ENCODE results near the gene TRNAU1AP. TPM values are rescaled to one million over a fixed set of nuclear protein-coding genes. Genes with fewer than 3 reads are reported as not detected.
"Not testable (repeated sequence)": the region's sequence is repeated elsewhere in the genome, so short reads cannot be mapped to it uniquely, and the experiment has no call there.

The TRNAU1AP gene
- total RNA-seq, 1 donor from 2014 or later = 42.0 TPM

DNA sequence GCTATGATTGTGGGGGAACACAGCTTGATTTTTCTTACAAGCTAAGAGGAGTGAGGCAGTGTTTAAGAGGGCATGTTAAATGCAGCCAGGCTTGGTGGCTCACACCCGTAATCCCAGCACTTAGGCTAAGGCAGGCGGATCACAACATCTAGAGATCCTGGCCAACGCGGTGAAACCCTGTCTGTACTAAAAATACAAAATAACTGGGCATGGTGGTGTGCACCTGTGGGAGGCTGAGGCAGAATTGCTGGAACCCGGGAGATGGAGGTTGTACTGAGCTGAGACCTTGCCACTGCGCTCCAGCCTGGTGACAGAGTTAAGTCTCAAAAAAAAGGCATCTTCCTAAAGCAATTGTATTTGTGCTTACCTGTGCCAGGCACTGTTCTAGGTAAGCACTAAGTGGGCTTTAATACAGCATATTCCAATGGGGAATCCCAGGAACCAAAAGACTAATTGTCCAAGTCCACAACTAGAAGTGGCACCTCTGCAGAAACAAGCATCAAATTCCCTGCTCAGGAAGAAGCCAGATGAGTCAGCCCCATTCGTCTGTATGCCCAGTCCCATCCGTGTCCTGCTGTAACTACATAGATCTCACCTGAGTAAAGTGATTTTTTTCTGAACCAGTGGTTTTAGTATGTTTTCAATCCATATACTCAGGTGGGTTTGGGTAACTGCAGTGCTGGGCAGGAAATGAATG lies 42.5 kb upstream of the TRNAU1AP start:
- intact Hi-C loops (cut with micrococcal nuclease) = no loop called here
- Mint-ChIP-seq H3K4me3 (peak overlapping the region; percentile 98), H3K27ac (peak overlapping the region; percentile 98), H3K27me3 (no peaks in the 10 kb centered on the region), H3K36me3 (ENCODE audit: low read depth) (peaks cover 90% of the 10 kb centered on the region), H3K9me3 (no peaks in the 10 kb centered on the region), H3K4me1 (peaks cover 48% of the 10 kb centered on the region)
- ATAC-seq (ENCODE audit: low read depth) (no peak), DNase-seq (no peak)
- ChIA-PET POLR2A (interaction anchor here (0.6 to 10.6 kb wide), 16 partner anchors 10 to 680 kb away, joined by 3 to 190 read pairs (median 6); partner anchors contain the start of genes GMEB1, MED18, PPP1R8 and RNU11), CTCF (interaction anchor here (0.6 to 2.5 kb wide), 2 partner anchors 93 to 262 kb away, joined by 3 to 6 read pairs; no protein-coding TSS in a partner anchor)
- TF ChIP-seq, protein P1, sequence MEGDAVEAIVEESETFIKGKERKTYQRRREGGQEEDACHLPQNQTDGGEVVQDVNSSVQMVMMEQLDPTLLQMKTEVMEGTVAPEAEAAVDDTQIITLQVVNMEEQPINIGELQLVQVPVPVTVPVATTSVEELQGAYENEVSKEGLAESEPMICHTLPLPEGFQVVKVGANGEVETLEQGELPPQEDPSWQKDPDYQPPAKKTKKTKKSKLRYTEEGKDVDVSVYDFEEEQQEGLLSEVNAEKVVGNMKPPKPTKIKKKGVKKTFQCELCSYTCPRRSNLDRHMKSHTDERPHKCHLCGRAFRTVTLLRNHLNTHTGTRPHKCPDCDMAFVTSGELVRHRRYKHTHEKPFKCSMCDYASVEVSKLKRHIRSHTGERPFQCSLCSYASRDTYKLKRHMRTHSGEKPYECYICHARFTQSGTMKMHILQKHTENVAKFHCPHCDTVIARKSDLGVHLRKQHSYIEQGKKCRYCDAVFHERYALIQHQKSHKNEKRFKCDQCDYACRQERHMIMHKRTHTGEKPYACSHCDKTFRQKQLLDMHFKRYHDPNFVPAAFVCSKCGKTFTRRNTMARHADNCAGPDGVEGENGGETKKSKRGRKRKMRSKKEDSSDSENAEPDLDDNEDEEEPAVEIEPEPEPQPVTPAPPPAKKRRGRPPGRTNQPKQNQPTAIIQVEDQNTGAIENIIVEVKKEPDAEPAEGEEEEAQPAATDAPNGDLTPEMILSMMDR (IDR thresholded peaks at IDR 0.05) = no peak

DNA sequence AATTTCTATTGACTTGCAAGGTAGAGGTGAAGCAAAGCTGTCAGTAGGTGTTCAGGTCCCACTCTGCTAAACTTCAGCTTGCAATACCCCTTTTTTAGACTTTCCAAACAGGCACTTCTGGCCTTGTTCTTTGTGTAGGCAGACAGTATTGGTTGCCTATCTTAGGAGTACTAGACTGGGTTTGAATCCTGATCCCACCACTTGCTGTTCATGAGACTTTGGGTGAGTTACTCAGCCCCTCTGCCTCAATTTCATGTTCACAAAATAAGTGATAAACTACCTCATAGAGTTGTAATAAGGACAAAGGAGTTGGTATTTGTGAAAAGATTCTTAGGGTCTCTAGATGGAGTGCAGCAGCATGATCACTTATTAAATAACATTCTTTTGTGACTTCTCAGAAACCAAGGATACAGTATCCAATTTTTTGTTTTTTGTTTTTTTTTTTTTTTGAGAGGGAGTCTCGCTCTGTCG lies 41.9 kb upstream of the TRNAU1AP start:
- TF ChIP-seq, protein P1 (IDR thresholded peaks at IDR 0.05) = no peak
- Mint-ChIP-seq H3K36me3 (ENCODE audit: low read depth) (peaks cover 84% of the 10 kb centered on the region), H3K27me3 (no peaks in the 10 kb centered on the region), H3K4me3 (peak overlapping the region; percentile 98), H3K9me3 (no peaks in the 10 kb centered on the region), H3K4me1 (peaks cover 44% of the 10 kb centered on the region), H3K27ac (peak overlapping the region; percentile 98)
- ATAC-seq (ENCODE audit: low read depth) (peak; percentile 8), DNase-seq (no peak)
- intact Hi-C loops (cut with micrococcal nuclease) = no loop called here
- CTCF ChIA-PET = interaction anchor here (2.5 kb wide), 1 partner anchor 92 kb away, joined by 6 read pairs; no protein-coding TSS in a partner anchor
- POLR2A ChIA-PET = interaction anchor here (0.6 to 10.6 kb wide), 22 partner anchors 11 to 1923 kb away, joined by 3 to 190 read pairs (median 4); partner anchors contain the start of genes RNU11, TAF12 and YTHDF2

DNA sequence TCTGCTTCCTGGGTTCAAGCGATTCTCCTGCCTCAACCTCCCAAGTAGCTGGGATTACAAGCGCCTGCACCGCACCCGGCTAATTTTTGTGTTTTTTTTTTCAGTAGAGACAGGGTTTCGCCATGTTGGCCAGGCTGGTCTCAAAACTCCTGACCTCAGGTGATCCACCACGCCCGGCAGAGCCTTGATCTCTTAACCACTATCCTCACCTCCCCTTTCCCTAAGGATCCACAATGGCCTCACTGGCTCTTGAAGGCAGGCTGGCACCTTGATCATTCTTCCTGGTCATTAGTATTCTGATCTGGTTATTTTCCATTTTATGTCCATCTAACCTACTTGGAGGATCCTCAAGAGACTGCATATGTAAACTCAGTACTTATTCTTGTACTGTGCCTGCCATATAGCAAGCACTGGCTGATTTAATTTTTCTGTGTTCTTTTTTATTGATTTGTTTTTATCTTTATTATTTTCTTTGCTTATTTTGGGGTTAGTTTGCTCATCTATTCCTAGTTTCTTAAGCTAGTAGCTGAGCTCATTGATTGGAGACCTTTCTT lies 40.8 kb upstream of the TRNAU1AP start:
- Mint-ChIP-seq H3K27me3 (no peaks in the 10 kb centered on the region), H3K4me1 (peaks cover 45% of the 10 kb centered on the region), H3K4me3 (peak overlapping the region; percentile 98), H3K9me3 (no peaks in the 10 kb centered on the region), H3K36me3 (ENCODE audit: low read depth) (peaks cover 76% of the 10 kb centered on the region), H3K27ac (peak overlapping the region; percentile 82)
- TF ChIP-seq, protein P1 (IDR thresholded peaks at IDR 0.05) = no peak
- ATAC-seq (ENCODE audit: low read depth) (no peak), DNase-seq (no peak)
- intact Hi-C loops (cut with micrococcal nuclease) = no loop called here
- ChIA-PET POLR2A (interaction anchor here (0.7 to 10.6 kb wide), 11 partner anchors 42 to 266 kb away, joined by 3 to 190 read pairs (median 6); partner anchors contain the start of genes MED18, RNU11, TAF12 and YTHDF2), CTCF (interaction anchor here (2.5 kb wide), 1 partner anchor 91 kb away, joined by 6 read pairs; no protein-coding TSS in a partner anchor)

DNA sequence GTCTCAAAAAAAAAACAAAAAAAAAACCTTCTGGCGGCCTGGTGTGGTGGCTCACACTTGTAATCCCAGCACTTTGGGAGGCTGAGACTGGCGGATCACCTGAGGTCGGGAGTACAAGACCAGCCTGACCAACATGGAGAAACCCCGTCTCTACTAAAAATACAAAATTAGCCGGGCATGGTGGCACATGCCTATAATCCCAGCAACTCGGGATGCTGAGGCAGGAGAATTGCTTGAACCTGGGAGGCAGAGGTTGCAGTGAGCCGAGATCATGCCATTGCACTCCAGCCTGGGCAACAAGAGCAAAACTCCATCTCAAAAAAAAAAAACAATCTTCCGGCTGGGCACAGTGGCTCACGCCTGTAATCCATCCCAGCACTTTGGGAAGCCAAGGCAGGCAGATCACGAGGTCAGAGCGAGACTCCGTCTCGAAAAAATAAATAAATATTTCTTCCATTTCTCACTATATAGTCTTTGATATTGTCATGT lies 38.4 kb upstream of the TRNAU1AP start:
- Mint-ChIP-seq H3K4me1 (peaks cover 43% of the 10 kb centered on the region), H3K27ac (peak overlapping the region; percentile 56), H3K36me3 (ENCODE audit: low read depth) (peaks cover 58% of the 10 kb centered on the region)
- H3K27me3 Mint-ChIP-seq; H3K4me3 Mint-ChIP-seq; intact Hi-C loops (cut with micrococcal nuclease); CTCF ChIA-PET; H3K9me3 Mint-ChIP-seq; ATAC-seq (ENCODE audit: low read depth); DNase-seq: not testable (repeated sequence)
- POLR2A ChIA-PET = interaction anchor here (0.8 to 10.6 kb wide), 6 partner anchors 7 to 362 kb away, joined by 3 to 190 read pairs (median 10); partner anchors contain the start of gene RCC1

DNA sequence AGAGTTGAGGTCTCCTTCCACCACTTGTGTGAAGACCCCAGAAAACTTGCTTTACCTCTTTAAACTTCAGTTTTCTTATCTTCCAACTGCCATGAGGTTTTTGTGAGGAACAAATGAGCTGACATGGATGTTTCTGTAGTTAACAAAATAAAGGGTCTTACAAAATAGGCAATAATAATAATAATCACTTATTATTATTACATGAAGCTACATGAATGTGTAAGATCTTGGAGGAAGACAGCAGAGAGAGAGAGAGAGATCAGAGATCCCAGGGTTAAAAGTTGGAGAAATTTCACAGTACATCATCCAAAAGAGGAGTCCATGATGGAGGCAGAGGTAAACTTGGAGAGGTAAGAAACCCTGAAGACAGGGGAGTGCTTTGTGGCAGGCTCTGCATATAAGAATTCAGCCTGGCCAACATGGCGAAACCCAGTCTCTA lies 36.3 kb upstream of the TRNAU1AP start:
- TF ChIP-seq, protein P1 (IDR thresholded peaks at IDR 0.05) = no peak
- intact Hi-C loops (cut with micrococcal nuclease) = loop anchor here (5.0 kb wide), 2 partner anchors 241 to 271 kb away; no protein-coding TSS in a partner anchor
- Mint-ChIP-seq H3K4me3 (peak overlapping the region; percentile 5), H3K36me3 (ENCODE audit: low read depth) (peaks cover 39% of the 10 kb centered on the region), H3K4me1 (peaks cover 29% of the 10 kb centered on the region), H3K27me3 (no peaks in the 10 kb centered on the region), H3K27ac (peak overlapping the region; percentile 62), H3K9me3 (no peaks in the 10 kb centered on the region)
- CTCF ChIA-PET = interaction anchor here (0.9 to 2.7 kb wide), 3 partner anchors 9 to 360 kb away, joined by 3 to 13 read pairs (median 8); no protein-coding TSS in a partner anchor
- POLR2A ChIA-PET = interaction anchor here (0.7 to 5.9 kb wide), 9 partner anchors 9 to 368 kb away, joined by 3 to 85 read pairs (median 6); partner anchors contain the start of genes RCC1 and RNU11
- no peak for DNase-seq
- ATAC-seq (ENCODE audit: low read depth) = no peak
